DND-41 (cell line): ENCODE measurements around the gene RACGAP1.

Experiments used
- ATAC-seq: fragments of 200-7000 bp; cut with Tn5 transposase; 3 replicates; pipeline ENCODE4 v1.9.1; 2021; ENCODE audit warnings: low read depth; ENCODE audit not compliant: insufficient read depth
- DNase-seq: peaks from one replicate; pipeline ENCODE4 v3.0.0-alpha.2; 2020
- H2AFZ ChIP-seq: 2 replicates; pipeline ENCODE4 v1.6.0; 2012; ENCODE audit warnings: low read depth, low read length
- H3K27ac ChIP-seq: 2 replicates; pipeline ENCODE4 v1.5.1; 2012; ENCODE audit warnings: low read length, inconsistent platforms
- H3K27me3 ChIP-seq: fragments of 200-600 bp; sonication (generic); 2 replicates; pipeline ENCODE4 v1.6.0; 2012; ENCODE audit warnings: low read length, mild to moderate bottlenecking, inconsistent platforms; ENCODE audit not compliant: insufficient read depth, poor library complexity
- H3K36me3 ChIP-seq: 2 replicates; pipeline ENCODE4 v1.5.1; 2012; ENCODE audit warnings: low read length, inconsistent platforms; ENCODE audit not compliant: insufficient read depth
- H3K4me1 ChIP-seq: 2 replicates; pipeline ENCODE4 v1.5.1; 2012; ENCODE audit warnings: mild to moderate bottlenecking, low read length; ENCODE audit not compliant: insufficient read depth
- H3K4me2 ChIP-seq: 2 replicates; pipeline ENCODE4 v1.6.0; 2012; ENCODE audit warnings: mild to moderate bottlenecking, moderate library complexity, low read length, inconsistent platforms; ENCODE audit not compliant: insufficient read depth
- H3K4me3 ChIP-seq, 2 experiments: fragments of 200-600 bp in 1 of 2; shearing (Covaris generic) in 1 of 2; 2 replicates each; pipeline ENCODE4 v1.5.1; 2012 to 2016; ENCODE audit warnings: inconsistent platforms in 2 of 2, low read length in 2 of 2, mild to moderate bottlenecking in 2 of 2, low read depth in 1 of 2, moderate library complexity in 1 of 2
- H3K79me2 ChIP-seq: 2 replicates; pipeline ENCODE4 v1.6.0; 2012; ENCODE audit warnings: low read length, inconsistent platforms; ENCODE audit not compliant: insufficient read depth
- H3K9ac ChIP-seq: 2 replicates; pipeline ENCODE4 v1.6.0; 2012; ENCODE audit warnings: low read depth, mild to moderate bottlenecking, inconsistent platforms, low read length, moderate library complexity
- H3K9me3 ChIP-seq: 2 replicates; pipeline ENCODE4 v1.5.1; 2012; ENCODE audit warnings: low read length, moderate library complexity, mild to moderate bottlenecking, inconsistent platforms; ENCODE audit not compliant: insufficient read depth, severe bottlenecking
- H4K20me1 ChIP-seq: 2 replicates; pipeline ENCODE4 v1.6.0; 2012; ENCODE audit warnings: low read length; ENCODE audit not compliant: insufficient read depth
- EZH2 ChIP-seq: IDR thresholded peaks from 3 replicates; pipeline ENCODE4 v1.6.1; 2012; ENCODE audit warnings: borderline replicate concordance, low read depth, mild to moderate bottlenecking, moderate library complexity, low read length, inconsistent platforms; ENCODE audit not compliant: severe bottlenecking
- TF ChIP-seq, protein P1 (sequence below): IDR thresholded peaks from 2 replicates; pipeline ENCODE4 v1.5.1; 2012; ENCODE audit warnings: borderline replicate concordance, low read length, moderate library complexity, mild to moderate bottlenecking; ENCODE audit not compliant: poor library complexity, severe bottlenecking; ENCODE audit errors: extremely low read depth

Gene RACGAP1

GRCh38 chr12:49979791-49980190, 45.5 kb downstream of the RACGAP1 start:
- Histone ChIP-seq H3K36me3 (no peaks in the 10 kb centered on the region), H4K20me1 (peaks cover 4% of the 10 kb centered on the region; the same call in 1 of the 2 replicates), H3K4me3 (no peak overlapping the region), H3K79me2 (no peaks in the 10 kb centered on the region), H3K4me2 (no peak overlapping the region), H3K4me1 (no peaks in the 10 kb centered on the region), H3K27me3 (no peaks in the 10 kb centered on the region), H2AFZ (no peak overlapping the region), H3K9me3 (no peaks in the 10 kb centered on the region), H3K27ac (no peak overlapping the region), H3K9ac (no peak overlapping the region)
- TF ChIP-seq EZH2: no peak
- TF ChIP-seq, protein P1, sequence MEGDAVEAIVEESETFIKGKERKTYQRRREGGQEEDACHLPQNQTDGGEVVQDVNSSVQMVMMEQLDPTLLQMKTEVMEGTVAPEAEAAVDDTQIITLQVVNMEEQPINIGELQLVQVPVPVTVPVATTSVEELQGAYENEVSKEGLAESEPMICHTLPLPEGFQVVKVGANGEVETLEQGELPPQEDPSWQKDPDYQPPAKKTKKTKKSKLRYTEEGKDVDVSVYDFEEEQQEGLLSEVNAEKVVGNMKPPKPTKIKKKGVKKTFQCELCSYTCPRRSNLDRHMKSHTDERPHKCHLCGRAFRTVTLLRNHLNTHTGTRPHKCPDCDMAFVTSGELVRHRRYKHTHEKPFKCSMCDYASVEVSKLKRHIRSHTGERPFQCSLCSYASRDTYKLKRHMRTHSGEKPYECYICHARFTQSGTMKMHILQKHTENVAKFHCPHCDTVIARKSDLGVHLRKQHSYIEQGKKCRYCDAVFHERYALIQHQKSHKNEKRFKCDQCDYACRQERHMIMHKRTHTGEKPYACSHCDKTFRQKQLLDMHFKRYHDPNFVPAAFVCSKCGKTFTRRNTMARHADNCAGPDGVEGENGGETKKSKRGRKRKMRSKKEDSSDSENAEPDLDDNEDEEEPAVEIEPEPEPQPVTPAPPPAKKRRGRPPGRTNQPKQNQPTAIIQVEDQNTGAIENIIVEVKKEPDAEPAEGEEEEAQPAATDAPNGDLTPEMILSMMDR: no peak
- no peak for ATAC-seq
- DNase-seq: no peak

DNA sequence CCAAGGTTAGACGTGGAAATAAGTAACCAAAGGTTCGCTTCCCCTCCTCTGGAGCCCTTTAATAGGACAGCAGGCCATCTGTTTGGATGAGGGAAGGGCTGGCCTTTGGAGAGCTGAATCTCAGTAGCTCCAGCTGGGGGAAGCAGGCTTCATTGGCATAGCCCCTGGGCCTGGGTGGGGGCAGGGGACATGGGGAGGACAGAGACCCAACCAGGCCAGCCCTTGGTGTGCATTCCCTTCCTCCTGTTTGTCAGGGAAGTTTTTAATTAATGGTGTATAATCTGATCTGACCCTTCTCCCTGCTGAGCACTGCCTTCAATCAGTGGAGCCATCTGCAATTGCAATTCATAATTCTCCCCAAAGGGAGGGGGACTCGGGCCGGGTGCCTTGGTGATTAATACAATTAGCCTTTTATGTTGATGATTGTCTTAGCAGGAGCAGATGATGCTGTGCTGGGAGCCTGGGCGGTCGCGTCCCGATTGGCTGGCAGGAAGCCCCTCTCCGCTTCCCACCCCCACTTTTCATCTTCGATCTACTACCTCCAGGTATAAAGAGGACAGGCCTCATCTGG, 46.2 kb downstream of the RACGAP1 start:
- Histone ChIP-seq H2AFZ (no peak overlapping the region), H3K27ac (no peak overlapping the region), H3K4me3 (no peak overlapping the region), H3K79me2 (no peaks in the 10 kb centered on the region), H3K27me3 (no peaks in the 10 kb centered on the region), H3K4me1 (no peaks in the 10 kb centered on the region), H3K4me2 (no peak overlapping the region), H3K9ac (no peak overlapping the region), H3K36me3 (no peaks in the 10 kb centered on the region), H3K9me3 (no peaks in the 10 kb centered on the region), H4K20me1 (peaks cover 4% of the 10 kb centered on the region; the same call in 1 of the 2 replicates)
- no peak for DNase-seq
- TF ChIP-seq EZH2: no peak
- TF ChIP-seq, protein P1: no peak
- ATAC-seq: no peak

DNA sequence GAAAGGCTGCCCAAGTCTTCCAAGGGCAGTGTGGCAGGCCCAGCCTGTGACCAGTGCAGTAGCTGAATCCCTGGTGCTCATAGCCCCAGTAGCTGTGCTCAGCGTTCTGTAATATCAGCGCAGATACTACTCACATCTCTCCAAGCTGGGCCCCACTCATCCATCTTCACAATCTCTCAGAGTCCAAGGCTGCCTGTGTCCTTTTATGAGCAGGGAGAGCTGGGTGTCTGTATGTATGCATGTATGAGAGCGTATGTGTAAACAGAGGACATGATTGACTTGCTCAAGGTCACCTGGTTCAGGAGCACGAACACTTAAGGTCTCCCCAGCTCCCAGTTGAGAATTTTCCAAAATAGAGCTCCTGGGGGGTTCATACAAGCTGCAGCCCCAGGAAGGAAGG, 47.2 kb downstream of the RACGAP1 start:
- no peak for TF ChIP-seq EZH2
- peaks cover 5% of the 10 kb centered on the region; the same call in 1 of the 2 replicates for H4K20me1 ChIP-seq
- H3K79me2 ChIP-seq: no peaks in the 10 kb centered on the region
- H3K4me1 ChIP-seq: no peaks in the 10 kb centered on the region
- H3K4me3 ChIP-seq: no peak overlapping the region
- no peak overlapping the region for H3K27ac ChIP-seq
- no peaks in the 10 kb centered on the region for H3K27me3 ChIP-seq
- H3K9me3 ChIP-seq: no peaks in the 10 kb centered on the region
- ATAC-seq: no peak
- H3K36me3 ChIP-seq: no peaks in the 10 kb centered on the region
- H2AFZ ChIP-seq: no peak overlapping the region
- H3K4me2 ChIP-seq: no peak overlapping the region
- no peak overlapping the region for H3K9ac ChIP-seq
- DNase-seq: no peak

DNA sequence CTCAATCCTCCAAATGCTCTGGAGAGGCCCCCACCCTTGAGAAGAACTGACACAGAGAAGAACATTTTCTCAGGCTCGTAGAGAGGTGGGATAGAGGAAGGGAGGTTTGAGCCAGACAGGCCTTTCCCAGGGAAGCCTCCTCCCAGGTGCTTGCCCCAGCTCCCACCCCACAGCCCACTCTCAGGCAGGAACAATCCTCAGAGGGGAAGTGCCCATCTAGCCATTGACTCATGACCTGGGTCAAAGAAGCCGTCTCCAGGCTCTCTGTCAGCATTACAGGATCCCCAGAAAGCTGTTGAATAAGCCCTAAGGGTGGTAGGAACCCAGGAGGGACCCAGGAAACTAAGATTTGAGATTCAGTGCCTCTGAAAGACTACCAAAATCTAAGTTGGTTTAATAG, 48.7 kb downstream of the RACGAP1 start:
- Histone ChIP-seq H3K79me2 (no peaks in the 10 kb centered on the region), H3K9me3 (no peaks in the 10 kb centered on the region), H3K36me3 (no peaks in the 10 kb centered on the region), H4K20me1 (peaks cover 10% of the 10 kb centered on the region), H3K27ac (no peak overlapping the region), H2AFZ (no peak overlapping the region), H3K9ac (no peak overlapping the region), H3K4me3 (no peak overlapping the region), H3K27me3 (peaks cover 4% of the 10 kb centered on the region), H3K4me1 (no peaks in the 10 kb centered on the region), H3K4me2 (no peak overlapping the region)
- no peak for ATAC-seq
- no peak for DNase-seq
- TF ChIP-seq, protein P1: no peak
- no peak for TF ChIP-seq EZH2
